HG02884 (cell line): ENCODE measurements around the gene HSD11B2.

ENCODE experiments used
- ATAC-seq: cut with Tn5 transposase; IDR thresholded peaks from one replicate; pipeline ENCODE4 v1.9.1; 2021; ENCODE audit warnings: mild to moderate bottlenecking, moderate library complexity; ENCODE audit not compliant: unreplicated experiment

Gene HSD11B2

DNA sequence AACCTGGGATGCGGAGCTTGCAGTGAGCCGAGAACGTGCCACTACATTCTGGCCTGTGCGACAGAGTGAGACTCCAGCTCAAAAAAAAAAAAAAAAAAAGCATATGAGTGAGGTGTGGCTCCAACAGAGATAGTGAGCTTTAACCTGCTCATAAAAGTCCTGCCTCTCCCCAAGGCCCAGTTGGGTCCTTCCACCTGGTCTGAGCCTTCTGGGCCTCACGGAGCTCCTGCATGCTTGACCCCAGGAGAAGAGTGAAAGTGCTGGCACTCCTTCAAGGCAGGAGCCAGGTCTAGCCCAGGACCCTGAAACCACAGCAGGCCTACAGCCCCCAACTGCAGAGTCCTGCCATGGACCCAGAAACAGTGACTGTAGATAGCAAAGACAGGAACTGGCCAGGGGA is 17.7 kb downstream of the HSD11B2 start:
- ATAC-seq, result no peak

DNA sequence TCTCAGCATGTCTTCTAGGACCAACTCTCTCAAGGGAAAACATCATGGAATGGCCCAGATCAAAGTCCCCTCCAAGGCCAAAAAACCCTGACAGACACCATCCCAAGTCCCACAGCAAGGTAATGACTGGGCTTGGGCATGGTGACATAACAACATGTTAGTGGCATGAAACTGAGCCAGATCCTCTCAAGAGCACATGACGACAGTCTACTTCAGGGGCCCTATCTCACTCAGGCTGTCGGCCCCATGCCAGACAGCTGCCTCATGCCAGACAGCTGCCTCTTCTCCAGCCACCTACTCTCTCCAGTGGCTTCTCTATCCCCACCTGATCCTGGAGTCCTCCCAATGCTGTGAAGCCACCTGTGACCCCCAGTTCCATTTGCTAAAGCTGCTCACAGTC is 18.4 kb downstream of the HSD11B2 start:
- ATAC-seq, result no peak

DNA sequence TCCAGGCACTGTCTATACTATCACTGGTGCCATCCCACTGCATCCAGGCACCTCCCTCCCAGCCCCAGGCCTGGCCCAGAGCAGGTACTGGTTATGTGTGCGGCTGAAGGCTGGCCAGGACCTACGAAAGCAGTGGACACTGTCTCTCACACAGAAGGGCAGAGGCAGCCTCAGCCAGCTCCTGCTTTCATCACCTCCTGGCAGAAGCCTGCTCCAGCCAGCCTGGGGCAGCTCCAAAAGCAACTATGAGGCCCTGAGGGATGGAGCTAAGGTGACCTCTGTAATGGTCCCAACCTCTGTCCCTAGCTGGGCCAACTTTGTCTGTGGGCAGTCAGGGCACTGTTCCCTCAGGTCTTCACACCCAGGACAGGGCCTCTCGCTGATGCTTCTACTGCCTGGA is 18.8 kb downstream of the HSD11B2 start:
- no peak for ATAC-seq

DNA sequence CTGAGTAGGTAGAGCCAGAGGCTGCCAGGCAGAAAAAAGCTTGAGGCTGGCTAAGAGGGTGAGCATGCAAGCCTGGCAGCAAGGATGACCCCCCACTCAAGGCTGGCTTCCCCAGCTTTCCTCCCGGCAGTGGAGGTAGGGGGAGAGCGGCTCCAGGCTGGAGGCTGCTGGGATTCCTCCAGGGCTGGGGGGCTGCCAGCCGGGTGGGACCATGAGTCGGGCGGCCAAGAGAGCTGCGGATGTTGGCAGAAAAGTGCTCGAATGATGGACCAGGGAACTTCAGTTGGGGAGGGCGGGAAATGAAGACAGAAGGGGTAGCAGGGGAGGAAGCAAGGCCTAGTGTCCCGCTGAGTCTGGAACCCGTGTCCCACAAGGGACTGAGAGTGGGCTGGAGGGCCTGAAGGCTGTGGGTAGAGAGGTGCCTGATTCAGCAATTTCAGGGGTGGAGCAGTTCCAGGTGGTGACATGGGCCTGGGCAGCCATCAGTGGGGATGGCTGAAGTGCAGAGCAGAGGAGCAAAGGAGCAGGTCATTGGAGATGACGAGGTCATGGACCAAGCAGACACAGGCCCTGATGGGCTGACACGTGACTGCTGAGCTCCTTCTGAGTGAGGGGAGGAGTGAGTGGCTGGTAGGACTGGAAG is 20.3 kb downstream of the HSD11B2 start:
- no peak for ATAC-seq

DNA sequence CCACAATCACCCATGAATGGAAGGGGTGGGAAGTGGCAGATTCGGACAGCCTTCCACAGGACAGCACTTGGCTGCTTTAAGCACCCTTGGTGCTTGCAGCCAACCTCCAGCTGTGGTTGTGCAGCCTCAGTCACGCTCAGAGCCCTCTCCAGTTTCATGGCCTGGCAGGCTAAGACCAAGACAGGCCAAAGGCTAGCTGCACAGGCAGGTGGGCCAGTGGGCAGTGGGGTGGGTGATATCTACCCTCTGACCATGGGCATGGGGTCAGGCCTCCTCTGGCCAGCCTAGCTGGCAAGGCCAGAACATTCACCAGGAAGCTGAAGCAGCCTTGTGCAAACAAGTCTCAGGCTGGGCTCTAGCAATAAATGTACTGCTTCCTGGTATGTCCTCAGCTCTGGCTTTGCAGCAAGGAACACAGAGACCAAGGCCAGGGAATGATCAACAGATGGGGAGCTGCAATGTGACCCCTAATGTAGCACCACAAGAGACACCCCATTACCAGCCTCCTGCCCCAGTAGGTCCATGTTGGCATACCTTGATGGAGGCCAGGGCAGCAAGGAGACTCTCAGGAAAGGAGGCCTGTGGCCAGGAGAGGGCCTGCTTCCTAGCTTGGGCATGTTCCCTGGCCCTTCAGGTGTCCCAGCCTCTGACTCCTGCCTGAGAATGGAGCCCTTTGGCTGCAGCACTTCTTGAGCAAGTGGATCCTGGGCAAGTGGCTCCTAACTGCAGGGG is 20.9 kb downstream of the HSD11B2 start:
- ATAC-seq, result no peak

DNA sequence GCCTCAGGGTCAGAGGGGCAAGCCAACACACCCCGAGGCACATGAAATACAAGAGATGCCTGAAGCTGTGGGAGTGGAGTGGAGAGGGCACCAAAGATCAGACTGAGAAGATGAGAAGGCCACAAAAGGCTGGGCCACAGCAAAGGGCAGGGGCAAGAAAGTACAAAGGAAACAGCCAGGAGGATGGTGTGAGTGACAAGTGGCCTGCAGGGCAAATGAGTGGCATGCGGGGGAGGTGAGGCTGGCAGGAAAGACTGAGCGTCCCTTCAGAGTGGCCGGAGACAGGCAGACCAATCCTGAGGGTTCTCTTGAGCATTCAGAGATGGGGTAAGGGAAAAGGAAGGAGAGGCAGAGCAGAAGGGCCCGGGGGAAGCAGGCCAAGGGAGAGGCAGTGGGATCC is 23.2 kb downstream of the HSD11B2 start:
- ATAC-seq, result no peak

DNA sequence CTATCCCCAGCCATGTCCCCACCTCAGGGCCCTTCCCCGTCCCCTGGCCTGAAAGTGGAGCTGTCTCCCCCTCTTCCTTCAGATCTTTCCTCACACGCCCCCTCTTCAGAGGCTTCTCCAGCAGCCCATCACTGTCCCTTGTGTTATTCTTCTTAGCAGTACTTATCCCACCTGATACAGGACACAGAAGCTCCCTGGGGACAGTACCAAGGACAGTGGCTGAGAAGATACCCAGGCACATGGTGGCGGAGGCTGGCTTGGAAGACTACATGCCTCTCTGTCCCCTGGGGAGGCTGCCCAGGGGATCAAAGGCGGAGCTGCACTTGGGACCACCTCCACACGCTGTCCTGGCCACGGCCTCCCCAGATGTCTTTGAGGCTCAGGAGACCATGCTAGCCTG is 23.9 kb downstream of the HSD11B2 start:
- no peak for ATAC-seq

DNA sequence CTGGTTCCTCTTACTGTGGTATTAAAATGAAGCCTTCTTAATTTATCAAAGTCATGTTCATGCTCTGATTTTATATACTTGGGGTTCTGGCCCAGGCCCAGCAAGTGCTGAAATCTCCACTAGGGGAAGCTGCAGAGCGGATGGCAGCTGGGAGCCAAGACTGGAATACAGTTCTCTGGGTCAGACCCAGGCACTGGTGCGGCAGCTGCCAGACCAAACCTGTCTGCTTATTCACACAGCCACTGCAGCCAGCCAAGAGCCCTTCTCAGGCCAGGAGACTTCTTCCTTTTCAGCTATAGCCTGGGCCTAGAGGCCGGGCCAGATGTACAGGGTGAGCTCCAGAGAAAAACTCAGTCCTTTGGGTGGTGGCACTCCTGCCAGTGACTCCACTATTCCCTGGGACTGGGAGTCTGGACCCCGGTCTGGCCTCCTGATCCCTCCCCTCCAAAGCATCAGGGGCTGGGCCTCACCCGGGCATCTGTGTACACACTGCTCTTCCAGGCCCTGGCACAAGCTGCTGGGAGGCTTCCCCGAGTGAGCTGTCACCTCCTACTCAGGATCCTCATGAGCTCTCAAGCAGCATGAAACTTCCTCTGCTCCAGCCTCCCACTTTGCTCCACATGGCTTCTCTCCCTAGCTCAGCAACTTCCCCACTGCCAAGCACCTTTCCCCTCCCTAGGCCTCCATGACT is 25.6 kb downstream of the HSD11B2 start:
- no peak for ATAC-seq

DNA sequence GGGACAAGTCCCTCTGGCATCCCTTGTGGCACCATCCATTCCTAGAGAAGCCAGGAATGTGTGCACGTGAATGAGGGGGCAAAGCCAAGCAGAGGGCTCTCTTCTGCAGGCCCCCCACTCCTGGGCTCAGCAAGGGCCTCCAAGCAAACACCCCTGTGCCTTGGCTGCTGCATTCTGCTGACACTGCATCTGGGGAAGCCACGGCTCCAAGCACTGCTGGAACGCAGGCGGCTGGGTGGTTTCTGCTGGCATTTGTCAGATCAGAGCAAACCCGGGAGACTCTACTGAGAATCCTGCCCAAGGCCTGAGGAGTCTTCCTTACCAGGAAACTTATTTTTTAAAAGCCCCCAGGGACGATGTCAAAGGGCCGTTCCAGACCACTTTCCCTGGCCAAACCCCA is 26.7 kb downstream of the HSD11B2 start:
- no peak for ATAC-seq

DNA sequence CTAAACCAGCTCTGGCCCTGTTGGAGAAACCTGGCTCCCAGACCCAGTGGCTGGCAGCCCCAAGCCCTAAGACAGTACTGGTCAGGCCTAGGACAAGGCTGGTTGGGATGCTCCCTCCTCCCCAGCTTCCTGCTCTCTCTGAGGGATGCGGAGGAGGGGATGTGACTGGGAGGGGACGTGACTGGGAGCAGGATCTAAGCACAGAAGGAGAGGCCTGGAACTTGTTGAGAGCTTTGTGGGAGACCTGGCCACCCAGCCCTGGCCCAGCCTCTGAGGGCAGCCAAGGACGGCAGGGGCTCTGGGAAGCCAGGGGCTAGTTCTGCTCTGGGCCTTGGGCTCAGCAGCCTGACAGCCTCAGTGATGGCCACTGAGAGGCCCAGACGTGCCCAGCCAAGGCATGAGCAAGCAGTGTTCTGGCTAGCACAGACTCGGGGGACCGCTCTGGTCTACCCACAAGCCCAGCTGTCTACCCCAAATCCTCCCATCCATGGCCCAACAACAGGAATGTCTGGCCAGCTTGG is 27.3 kb downstream of the HSD11B2 start:
- no peak for ATAC-seq

DNA sequence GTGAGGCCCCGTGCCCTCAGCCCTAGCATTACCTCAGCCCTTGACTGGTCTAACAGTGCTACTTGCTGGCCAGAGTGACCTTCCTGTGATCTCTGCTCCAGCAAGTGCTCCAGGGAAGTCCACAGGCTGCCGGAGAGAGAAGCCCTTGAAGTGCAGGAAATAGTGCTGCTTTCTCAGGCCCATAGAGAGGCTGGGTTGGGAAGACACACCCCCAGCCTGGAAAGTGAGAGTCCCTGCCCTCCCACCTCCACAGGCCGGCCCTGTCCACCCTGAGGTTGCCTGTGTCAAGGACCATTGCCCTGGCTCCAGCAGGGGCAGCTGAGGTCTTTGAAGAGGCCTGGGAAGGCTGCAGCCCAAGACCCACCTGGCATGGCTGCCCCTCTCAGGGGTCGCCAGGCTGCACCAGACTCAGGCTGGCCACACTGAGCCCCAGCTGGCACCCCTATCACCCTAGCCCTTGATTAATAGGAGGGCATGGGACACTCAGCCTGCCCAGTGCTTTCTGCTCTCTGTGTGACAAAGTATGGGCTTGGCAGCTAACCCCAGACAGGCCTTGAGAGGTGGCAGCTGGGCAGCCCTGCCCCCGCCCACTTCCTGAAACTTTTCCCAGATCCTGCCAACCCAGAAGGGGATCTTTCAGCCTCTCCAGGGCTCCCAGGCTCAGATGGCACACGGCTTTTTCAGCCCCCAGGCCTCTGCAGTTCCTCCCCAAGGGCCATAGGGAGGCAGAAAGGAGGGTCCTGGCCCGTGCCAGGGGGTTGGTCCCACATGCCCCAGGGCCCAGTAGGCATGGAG is 28.3 kb downstream of the HSD11B2 start:
- no peak for ATAC-seq

DNA sequence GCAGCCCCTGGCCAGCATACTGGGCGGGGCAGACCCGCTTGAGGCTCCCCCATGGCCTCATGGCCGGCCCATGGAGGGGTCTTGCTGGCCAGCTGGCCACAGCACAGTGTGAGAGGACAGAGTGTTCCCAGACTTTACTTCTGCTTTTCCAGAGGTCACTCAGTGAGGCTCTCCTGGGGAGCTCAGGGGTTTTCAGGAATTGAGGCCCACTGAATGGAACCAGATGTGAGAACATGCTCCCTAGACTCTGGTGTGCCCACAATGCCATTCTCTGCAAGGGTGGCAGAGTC is 28.9 kb downstream of the HSD11B2 start:
- no peak for ATAC-seq

DNA sequence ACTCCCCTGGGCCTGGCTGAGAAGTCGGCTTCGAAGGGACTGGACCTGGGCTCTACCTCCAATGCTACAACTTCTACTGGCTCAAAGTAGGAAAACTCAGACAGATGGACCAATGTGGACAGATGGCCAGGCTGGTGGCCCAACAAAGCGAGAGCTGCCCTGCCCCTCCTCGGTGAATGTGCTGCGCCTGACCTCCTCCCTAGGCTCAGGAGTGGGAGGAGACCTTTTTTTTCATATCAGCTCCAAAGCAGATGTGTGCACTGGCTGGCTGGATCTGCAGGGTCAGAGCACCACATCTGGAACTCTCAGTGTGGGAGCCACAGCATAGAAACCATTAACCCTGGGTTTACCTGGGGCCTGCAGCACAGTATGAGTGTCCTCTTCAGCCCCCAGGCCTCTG is 29.2 kb downstream of the HSD11B2 start:
- ATAC-seq, result no peak

DNA sequence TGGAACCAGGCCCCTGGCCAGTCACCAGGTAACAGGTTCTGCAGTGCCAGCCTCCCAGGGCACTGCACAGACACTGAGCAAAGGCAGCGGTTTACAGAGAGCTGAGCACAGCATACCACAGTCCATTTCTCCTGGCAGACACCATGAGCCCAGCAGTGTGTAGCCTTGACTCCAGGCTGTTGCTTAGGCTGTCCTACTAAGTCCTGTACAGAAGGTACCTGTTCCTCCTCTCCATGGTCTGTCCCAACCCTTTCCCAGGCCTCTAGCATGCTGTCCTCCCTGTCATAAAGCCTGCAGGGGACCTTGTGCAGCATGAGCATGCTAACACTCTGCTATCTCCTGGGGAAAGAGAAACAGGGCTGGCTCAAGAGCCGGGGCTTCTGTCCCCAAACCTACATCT is 30.0 kb downstream of the HSD11B2 start:
- no peak for ATAC-seq

DNA sequence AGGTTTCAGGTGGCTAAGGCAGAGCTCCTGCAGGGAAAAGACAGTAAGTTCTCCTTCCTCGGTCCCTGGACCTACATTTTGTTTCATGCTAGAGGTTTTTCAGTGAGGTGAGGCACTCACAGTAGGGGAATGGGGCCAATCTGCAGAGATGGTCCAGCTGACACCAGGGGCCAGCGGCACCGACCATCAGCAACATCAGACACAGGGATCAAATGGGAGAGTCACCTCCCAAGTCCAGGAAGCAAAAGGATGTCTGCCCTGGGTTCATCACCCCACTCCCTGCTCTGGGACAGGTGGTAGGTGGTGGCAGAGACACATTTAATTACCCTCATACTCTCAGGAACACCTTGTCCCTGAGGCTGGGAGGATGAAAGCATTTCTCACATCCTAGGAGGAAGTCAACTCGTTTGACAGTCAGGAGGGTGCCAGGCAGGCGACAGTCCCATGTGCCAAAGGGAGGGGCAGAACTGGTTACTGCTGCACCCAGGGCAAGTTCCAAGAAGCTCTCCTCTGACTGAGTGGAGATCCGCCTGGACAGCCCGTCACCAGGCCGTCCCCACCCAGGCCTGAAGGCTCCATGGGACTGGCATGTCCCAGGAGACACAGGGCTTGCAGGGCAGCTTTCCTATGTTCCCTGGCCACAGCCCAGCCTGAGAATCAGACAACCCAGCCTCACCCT is 30.8 kb downstream of the HSD11B2 start:
- ATAC-seq, result no peak

DNA sequence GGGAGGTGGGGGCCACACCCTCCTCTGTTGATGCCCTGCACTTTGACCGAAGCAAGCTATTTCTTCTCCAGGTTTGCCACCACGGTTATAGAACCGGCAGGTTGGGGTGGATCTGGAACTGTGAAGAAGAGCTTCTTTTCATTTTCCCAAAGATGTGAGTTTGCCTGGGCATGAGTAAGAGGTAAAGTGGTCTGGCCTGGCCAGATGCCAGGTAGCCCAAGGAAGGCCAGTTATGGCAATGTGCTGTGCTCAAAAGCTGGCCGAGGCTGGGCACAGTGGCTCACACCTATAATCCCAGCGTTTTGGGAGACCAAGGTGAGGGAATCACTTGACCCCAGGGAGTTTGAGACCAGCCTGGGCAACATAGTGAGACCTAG is 31.3 kb downstream of the HSD11B2 start:
- no peak for ATAC-seq

DNA sequence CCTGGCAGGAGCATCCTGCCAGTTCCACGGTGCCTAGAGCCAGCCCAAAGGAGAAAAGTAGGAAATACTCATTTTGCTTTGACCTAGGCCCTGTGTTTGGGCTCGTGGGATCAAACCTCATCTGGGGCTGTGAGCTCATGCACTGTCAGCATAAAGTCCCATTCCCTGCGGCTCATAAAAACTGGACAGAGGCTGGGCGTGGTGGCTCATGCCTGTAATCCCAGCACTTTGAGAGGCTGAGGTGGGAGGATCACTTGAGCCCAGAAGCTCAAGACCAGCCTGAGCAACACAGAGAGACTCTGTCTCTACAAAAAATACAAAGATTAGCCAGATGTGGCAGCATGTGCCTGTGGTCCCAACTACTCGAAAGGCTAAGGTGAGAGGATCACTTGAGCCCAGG is 32.1 kb downstream of the HSD11B2 start:
- no peak for ATAC-seq

DNA sequence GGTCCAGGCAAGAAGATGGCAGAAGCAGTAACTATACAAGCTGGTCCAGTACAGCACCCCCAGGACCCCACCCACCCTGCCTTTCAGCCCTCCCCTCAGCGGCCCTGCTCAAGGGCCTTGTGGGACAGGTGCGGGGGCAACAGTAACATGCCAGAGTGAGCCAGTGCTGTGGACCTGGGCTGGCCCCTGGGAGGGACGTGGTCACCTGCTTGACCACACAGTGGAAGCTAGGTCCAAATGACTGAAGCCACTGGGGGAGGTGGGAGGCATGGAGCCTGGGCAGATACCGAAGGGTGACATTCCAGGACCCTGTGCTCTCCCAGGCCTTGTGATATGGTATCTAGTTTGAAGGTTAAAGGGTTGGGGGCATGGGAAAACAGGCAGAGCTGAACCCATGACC is 32.8 kb downstream of the HSD11B2 start:
- ATAC-seq, result no peak

DNA sequence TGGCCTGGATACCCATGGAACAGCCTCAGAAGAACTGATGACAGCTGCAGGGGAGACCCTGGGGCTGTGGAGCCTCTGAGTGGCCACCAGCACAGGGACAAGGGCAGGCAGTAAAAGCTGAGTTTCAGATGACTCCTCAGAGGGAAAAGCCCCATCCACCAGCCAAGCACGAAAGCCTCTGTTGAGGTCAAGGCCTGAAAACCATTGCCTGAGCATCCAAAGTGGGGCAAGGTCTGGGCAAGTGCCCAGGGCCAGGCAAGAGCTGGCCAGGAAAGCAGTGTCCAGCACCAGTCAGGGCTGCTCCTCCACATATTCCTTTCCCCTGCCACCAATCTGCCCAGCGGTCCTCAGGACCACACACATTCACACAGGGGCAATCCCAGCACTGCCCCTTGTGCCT is 33.6 kb downstream of the HSD11B2 start:
- ATAC-seq, result no peak

DNA sequence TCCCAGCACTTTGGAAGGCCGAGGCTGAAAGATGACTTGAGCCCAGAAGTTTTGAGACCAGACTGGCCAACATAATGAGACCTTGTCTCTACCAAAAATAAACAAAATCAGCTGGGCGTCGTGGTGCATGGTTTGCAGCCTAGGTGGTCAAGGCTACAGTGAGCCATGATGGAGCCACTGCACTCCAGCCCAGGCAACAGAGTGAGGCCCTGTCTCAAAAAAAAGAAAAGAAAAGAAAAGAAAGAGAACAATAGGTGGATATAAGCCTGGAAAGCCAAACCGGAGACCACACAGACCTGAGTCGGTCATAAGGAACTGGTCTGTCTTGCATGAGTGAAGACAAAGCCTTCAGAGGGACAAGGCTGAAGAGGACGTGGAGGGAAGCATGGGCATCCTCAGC is 35.7 kb downstream of the HSD11B2 start:
- ATAC-seq, result no peak

DNA sequence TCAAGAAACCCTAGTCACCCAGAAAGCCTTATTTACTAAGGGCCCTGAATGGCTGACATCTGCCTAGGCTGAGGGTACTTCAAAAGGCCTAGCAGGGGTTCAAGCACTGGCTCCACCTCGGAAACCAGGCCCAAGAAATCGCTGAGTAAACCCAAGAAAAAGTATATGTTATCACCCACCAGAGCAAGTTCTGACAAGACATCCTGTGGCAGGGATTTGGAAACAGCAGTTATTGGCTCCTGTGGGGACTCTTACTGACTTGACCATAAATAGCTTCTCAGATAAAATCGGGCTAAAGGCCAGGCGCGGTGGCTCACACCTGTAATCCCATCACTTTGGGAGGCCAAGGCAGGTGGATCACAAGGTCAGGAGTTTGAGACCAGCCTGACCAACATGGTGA is 37.8 kb downstream of the HSD11B2 start:
- ATAC-seq, result no peak
